ENCODE measurements around the gene BCL11A.

BCL11A gene

DNA sequence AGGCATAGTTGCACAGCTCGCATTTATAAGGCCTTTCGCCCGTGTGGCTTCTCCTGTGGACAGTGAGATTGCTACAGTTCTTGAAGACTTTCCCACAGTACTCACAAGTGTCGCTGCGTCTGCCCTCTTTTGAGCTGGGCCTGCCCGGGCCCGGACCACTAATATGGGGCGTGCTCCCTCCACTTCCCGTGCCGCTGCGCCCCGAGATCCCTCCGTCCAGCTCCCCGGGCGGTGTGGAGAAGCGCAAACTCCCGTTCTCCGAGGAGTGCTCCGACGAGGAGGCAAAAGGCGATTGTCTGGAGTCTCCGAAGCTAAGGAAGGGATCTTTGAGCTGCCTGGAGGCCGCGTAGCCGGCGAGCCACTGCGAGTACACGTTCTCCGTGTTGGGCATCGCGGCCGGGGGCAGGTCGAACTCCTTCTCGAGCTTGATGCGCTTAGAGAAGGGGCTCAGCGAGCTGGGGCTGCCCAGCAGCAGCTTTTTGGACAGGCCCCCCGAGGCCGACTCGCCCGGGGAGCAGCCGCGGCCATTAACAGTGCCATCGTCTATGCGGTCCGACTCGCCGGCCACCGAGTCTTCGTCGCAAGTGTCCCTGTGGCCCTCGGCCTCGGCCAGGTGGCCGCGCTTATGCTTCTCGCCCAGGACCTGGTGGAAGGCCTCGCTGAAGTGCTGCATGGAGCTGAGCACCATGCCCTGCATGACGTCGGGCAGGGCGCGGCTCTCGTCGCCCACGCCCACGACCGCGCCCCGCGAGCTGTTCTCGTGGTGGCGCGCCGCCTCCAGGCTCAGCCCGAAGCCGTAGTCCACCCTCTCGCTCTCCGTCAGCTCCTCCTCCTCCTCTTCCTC is 92.7 kb downstream of the BCL11A start:
- no peak overlapping the region for H3K27ac ChIP-seq
- TF ChIP-seq, protein P1, sequence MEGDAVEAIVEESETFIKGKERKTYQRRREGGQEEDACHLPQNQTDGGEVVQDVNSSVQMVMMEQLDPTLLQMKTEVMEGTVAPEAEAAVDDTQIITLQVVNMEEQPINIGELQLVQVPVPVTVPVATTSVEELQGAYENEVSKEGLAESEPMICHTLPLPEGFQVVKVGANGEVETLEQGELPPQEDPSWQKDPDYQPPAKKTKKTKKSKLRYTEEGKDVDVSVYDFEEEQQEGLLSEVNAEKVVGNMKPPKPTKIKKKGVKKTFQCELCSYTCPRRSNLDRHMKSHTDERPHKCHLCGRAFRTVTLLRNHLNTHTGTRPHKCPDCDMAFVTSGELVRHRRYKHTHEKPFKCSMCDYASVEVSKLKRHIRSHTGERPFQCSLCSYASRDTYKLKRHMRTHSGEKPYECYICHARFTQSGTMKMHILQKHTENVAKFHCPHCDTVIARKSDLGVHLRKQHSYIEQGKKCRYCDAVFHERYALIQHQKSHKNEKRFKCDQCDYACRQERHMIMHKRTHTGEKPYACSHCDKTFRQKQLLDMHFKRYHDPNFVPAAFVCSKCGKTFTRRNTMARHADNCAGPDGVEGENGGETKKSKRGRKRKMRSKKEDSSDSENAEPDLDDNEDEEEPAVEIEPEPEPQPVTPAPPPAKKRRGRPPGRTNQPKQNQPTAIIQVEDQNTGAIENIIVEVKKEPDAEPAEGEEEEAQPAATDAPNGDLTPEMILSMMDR (conservative IDR thresholded peaks at IDR 0.05): no peak

DNA sequence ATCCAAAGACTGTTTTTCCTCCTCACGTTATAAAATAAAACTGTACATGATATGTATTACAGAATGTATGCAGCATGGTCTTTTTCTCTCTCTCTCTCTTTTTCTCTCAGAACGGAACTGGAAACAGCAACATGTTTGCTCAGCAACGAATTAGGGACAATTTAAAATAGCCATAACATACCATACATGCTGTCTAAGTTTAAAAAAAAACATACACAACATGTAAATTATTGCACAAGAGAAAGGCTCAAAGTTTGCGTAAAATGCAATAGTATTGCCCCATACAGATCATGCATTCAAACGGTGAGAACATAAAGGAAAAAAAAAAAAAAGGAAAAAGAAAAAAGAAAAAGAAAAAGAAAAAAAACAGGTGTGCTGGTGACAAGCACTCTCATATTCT is 93.6 kb downstream of the BCL11A start:
- H3K27ac ChIP-seq: no peak overlapping the region
- TF ChIP-seq, protein P1 (conservative IDR thresholded peaks at IDR 0.05): no peak

DNA sequence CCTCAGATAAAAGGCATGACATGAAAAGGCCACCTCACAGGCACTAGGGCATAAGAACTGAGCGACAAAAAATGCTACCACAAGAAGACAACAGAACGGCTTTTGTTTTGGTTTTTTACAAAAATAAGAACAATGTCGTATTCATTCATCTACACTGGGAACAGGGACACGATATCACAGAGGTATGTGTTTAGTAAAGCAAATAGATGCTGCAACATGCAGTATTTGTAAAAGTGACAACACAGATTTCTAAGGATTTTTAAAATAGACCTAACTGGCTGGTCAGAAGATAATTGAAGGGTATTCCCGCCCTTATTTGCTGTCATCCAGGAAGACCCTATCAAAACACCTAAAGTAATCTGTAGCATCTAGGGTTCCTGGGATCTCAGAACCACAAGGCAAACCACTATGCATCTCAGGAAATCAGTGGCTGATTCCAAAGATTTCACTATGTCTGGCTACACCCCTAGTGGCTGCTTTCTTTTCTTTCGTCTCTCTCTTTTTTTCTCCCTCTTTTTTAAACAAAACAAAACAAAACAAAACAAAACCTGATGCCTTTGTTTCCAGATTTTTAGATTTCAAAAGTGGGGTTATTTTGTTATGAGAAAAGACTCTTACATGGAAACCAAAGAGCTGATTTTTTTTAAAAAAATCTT is 97.2 kb downstream of the BCL11A start:
- TF ChIP-seq, protein P1 (conservative IDR thresholded peaks at IDR 0.05): no peak; the same call in 1 of the 2 replicates

DNA sequence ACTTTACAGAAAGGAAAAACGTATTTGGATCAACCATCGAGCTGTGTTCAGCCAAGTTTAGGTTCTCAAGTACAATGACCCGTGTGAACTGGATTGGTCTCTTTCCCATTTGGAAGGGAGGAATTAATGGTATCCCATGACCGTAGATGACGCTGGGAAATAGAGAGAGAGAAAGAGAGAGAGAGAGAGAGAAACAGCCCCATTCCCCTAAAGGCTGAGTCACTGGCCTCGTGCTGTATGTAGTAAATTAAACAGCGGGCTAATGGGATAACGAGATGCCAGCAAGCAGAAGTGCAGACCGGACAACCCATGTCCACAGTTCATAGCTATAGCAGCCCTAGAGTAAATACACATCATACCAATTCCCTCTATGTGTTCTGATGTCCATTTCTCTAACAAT is 99.6 kb downstream of the BCL11A start:
- TF ChIP-seq, protein P1 (conservative IDR thresholded peaks at IDR 0.05): no peak
- H3K27ac ChIP-seq: no peak overlapping the region

More for the DNA sequence above, 97.2 kb downstream of the BCL11A start:
- H3K27ac ChIP-seq: peak overlapping the region; percentile 14

DNA sequence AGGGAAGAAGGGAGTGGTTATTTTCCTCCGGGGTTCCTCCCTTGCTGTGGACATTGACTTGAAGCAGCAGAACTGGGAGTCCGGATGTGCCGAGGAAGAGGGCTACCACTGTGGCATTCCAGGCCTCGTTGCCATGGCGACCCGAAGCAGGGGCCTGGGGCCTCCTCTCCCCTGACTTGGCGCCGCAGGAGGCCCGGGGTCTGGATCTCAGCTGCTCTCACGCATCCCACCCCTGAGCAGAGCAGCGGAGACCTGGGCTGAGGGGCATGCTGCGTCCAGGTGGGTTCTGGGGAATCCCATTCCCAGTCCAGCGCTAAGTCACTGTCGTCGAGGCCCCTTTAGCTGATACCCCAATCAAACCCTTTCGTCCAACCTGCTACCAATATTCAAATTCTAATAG is 100.2 kb downstream of the BCL11A start:
- TF ChIP-seq, protein P1 (conservative IDR thresholded peaks at IDR 0.05): no peak
- no peak overlapping the region for H3K27ac ChIP-seq

DNA sequence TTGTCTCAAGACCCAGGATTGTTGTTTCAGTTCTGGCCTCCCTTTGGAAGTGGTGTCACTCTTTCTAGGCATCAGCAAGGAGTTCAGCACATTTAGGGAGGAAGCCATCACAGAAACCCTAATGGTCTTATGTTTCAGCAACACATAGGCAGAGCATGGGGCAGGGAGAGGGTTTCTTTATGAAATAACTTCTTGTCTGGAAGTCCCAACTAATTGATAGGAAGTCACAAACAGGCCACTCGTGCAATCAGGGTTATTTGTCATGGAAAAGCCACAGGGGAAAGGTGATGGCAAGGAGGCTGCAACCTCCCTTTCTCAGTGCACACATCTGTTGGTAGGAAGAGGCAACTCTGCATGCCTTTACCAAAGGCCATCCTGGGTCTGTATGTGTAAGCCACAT is 103.0 kb downstream of the BCL11A start:
- TF ChIP-seq, protein P1 (conservative IDR thresholded peaks at IDR 0.05): no peak
- peak overlapping the region; percentile 36; the same call in 1 of the 2 replicates for H3K27ac ChIP-seq

DNA sequence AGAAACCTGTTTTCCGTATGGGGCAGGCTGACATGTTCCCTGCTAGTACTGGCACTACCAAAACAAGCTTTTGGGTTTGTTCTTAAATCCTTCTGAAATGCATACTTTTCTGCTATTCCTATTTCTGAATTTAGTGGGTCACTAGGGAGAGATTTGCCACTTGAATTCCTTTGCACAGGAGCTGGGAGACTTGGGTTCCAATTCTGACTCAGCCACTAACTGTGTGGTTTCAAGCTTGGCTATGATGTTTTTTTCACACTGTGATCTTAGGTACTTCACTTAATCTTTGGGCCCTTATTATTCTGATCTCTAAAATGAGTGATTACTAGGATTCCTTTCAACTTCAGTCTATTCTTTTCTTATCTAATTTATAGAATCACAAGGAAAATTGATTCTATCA is 105.5 kb downstream of the BCL11A start:
- TF ChIP-seq, protein P1 (conservative IDR thresholded peaks at IDR 0.05): no peak
- H3K27ac ChIP-seq: no peak overlapping the region
